Liver (tissue), 9 donors: ENCODE results near the gene ERFE. TPM values are rescaled to one million over a fixed set of nuclear protein-coding genes. Genes with fewer than 3 reads are reported as not detected.

Experiments
- DNase-seq: peaks from one replicate; pipeline ENCODE4 v3.0.0-alpha.2; 2017; ENCODE audit warnings: low spot score
- H3K27ac ChIP-seq, 2 donors: one replicate each; pipeline ENCODE4 v1.7.0; 2013; ENCODE audit warnings: inconsistent platforms in 2 of 2, low read length in 2 of 2, control low read depth in 1 of 2, low read depth in 1 of 2, mild to moderate bottlenecking in 1 of 2
- H3K27me3 ChIP-seq, 4 donors: one replicate each; pipeline versions ENCODE4 v1.6.1 to v1.7.0; 2013; ENCODE audit warnings: low read length in 3 of 4, inconsistent platforms in 1 of 4, mild to moderate bottlenecking in 1 of 4, moderate library complexity in 1 of 4; ENCODE audit not compliant: control insufficient read depth in 4 of 4, insufficient read depth in 4 of 4
- H3K36me3 ChIP-seq, 4 donors: one replicate each; pipeline versions ENCODE4 v1.6.1 to v1.7.0; 2013; ENCODE audit warnings: low read length in 3 of 4, mild to moderate bottlenecking in 3 of 4, low read depth in 1 of 4, moderate library complexity in 1 of 4; ENCODE audit not compliant: control insufficient read depth in 4 of 4, insufficient read depth in 3 of 4
- H3K4me1 ChIP-seq, 4 donors: one replicate each; pipeline versions ENCODE4 v1.6.1 to v1.7.0; 2013; ENCODE audit warnings: low read length in 3 of 4, mild to moderate bottlenecking in 3 of 4, moderate library complexity in 1 of 4; ENCODE audit not compliant: control insufficient read depth in 4 of 4, insufficient read depth in 4 of 4
- H3K4me3 ChIP-seq, 3 donors: one replicate each; pipeline versions ENCODE4 v1.6.1 to v1.7.0; 2013; ENCODE audit warnings: low read length in 3 of 3, control low read depth in 1 of 3, low read depth in 1 of 3, mild to moderate bottlenecking in 1 of 3
- H3K9ac ChIP-seq, 2 donors: one replicate each; pipeline ENCODE4 v1.7.0; 2013; ENCODE audit warnings: low read length in 2 of 2, mild to moderate bottlenecking in 2 of 2, moderate library complexity in 2 of 2, control low read depth in 1 of 2, low read depth in 1 of 2
- H3K9me3 ChIP-seq, 4 donors: one replicate each; pipeline versions ENCODE4 v1.6.1 to v1.7.0; 2013; ENCODE audit warnings: low read length in 3 of 4; ENCODE audit not compliant: control insufficient read depth in 4 of 4
- ATF3 ChIP-seq: IDR thresholded peaks from 2 replicates; pipeline ENCODE4 v1.6.1; 2016; ENCODE audit warnings: antibody characterized with exemption
- CTCF ChIP-seq: fragments of 150-350 bp; IDR thresholded peaks from 2 replicates; pipeline ENCODE4 v1.5.1; 2017; ENCODE audit warnings: improper control_type of control experiment, low read depth, low read length; ENCODE audit not compliant: missing input control
- EGR1 ChIP-seq, 2 donors: IDR thresholded peaks; 2 replicates each; pipeline ENCODE4 v1.6.1; 2016 to 2018; ENCODE audit warnings: antibody characterized with exemption in 2 of 2, low read depth in 2 of 2
- FOXA1 ChIP-seq: IDR thresholded peaks from 2 replicates; pipeline ENCODE4 v1.6.1; 2016; ENCODE audit warnings: antibody characterized with exemption
- FOXA2 ChIP-seq: IDR thresholded peaks from 2 replicates; pipeline ENCODE4 v1.6.1; 2016; ENCODE audit warnings: antibody characterized with exemption
- GABPA ChIP-seq, 2 donors: IDR thresholded peaks in 1 of 2; conservative IDR thresholded peaks in 1 of 2; 2 replicates each; pipeline ENCODE4 v1.6.1; 2016; ENCODE audit warnings: antibody characterized with exemption in 2 of 2, mild to moderate bottlenecking in 1 of 2, moderate library complexity in 1 of 2
- HNF4A ChIP-seq, 2 donors: conservative IDR thresholded peaks; 2 replicates each; pipeline ENCODE4 v1.6.1; 2016; ENCODE audit warnings: antibody characterized with exemption in 2 of 2, mild to moderate bottlenecking in 2 of 2
- HNF4G ChIP-seq: IDR thresholded peaks from 2 replicates; pipeline ENCODE4 v1.6.1; 2016; ENCODE audit warnings: antibody characterized with exemption
- JUND ChIP-seq, 2 donors: IDR thresholded peaks; 2 replicates each; pipeline ENCODE4 v1.6.1; 2016; ENCODE audit warnings: antibody characterized with exemption in 2 of 2
- MAX ChIP-seq: IDR thresholded peaks from 2 replicates; pipeline ENCODE4 v1.6.1; 2016; ENCODE audit warnings: antibody characterized with exemption
- NR2F2 ChIP-seq: IDR thresholded peaks from 2 replicates; pipeline ENCODE4 v1.6.1; 2016; ENCODE audit warnings: antibody characterized with exemption
- RAD21 ChIP-seq, 2 donors: IDR thresholded peaks; 2 replicates each; pipeline ENCODE4 v1.6.1; 2016; ENCODE audit warnings: antibody characterized with exemption in 2 of 2, mild to moderate bottlenecking in 2 of 2
- RXRA ChIP-seq, 2 donors: IDR thresholded peaks; 2 replicates each; pipeline ENCODE4 v1.6.1; 2017 to 2018; ENCODE audit warnings: antibody characterized with exemption in 2 of 2, mild to moderate bottlenecking in 1 of 2
- SP1 ChIP-seq: IDR thresholded peaks from 2 replicates; pipeline ENCODE4 v1.6.1; 2018; ENCODE audit warnings: antibody characterized with exemption, mild to moderate bottlenecking
- TAF1 ChIP-seq: conservative IDR thresholded peaks from 2 replicates; pipeline ENCODE4 v1.6.1; 2016; ENCODE audit warnings: antibody characterized with exemption, mild to moderate bottlenecking
- YY1 ChIP-seq: IDR thresholded peaks from 2 replicates; pipeline ENCODE4 v1.6.1; 2016; ENCODE audit warnings: antibody characterized with exemption, mild to moderate bottlenecking
- ZBTB33 ChIP-seq: IDR thresholded peaks from 2 replicates; pipeline ENCODE4 v1.6.1; 2016; ENCODE audit warnings: antibody characterized with exemption
- WGBS: extraction: QIAGEN DNeasy Blood & Tissue Kit; methylation state at CpG from one replicate; pipeline ENCODE4 v1.1.7; 2013; 5-methylcytosine and 5-hydroxymethylcytosine counted together
- polyA plus RNA-seq, 2 donors: library from polyadenylated mRNA; stranded (reverse) in 1 of 2; unstranded in 1 of 2; fragments of 200-250 nt in 1 of 2; fragments of >200 nt in 1 of 2; fragmentation: Nextera tagmentation in 1 of 2; extraction: Ambion mirVana in 1 of 2; gene quantifications; one replicate each; pipeline versions ENCODE4 v1.2.1 to v1.2.3, GENCODE V29; 2013 to 2015
- total RNA-seq, 2 donors: library from RNA; depleted of rRNA; stranded (reverse); fragments of >200 nt; gene quantifications; one replicate each; pipeline ENCODE4 v1.2.3, GENCODE V29; 2014
- TF ChIP-seq, protein P1 (sequence below): IDR thresholded peaks from 2 replicates; pipeline ENCODE4 v1.6.1; 2016; ENCODE audit warnings: antibody characterized with exemption, mild to moderate bottlenecking
- donor health status: healthy.
- donor health status: healthy.
- donor health status: healthy.
- donor health status: healthy.
- donor health status: healthy.

ERFE gene
- total and polyA plus RNA-seq, 4 donors: 0.17 to 14.0 TPM; not detected in 2

DNA sequence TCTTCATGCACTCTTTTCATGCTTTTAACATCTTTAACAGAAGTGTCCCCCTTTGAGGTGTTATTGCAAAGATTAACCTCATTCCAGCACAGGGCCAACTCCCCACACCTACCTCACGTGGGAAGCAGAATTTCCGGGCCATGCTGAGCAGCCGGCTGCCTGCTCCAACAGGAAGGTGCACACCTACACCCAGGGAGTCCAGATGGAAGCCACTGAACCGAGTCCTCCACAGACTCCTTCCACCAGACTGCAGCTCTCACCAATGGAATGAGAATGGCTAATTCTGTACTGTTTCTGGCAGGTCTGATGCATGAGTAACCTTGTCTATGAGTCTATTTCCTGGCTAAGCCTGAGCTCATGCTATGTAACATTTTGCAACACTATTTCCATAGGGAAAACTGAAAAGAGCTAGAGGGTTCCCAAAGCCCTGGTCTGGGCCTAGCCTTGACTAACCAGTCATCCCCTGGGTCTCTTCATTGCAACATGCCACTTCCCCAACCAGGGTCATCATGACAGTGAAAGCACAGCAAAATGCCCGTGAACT lies 11.0 kb downstream of the ERFE start:
- peak overlapping the region; percentile 60 to 87 for H3K27ac ChIP-seq
- peaks cover 7 to 14% (median 11%) of the 10 kb centered on the region in 4 donors for H3K4me1 ChIP-seq
- no peaks in the 10 kb centered on the region for H3K27me3 ChIP-seq
- no peak for DNase-seq
- H3K9me3 ChIP-seq: no peaks in the 10 kb centered on the region
- peaks cover 0 to 38% (median 15%) of the 10 kb centered on the region in 4 donors for H3K36me3 ChIP-seq
- TF ChIP-seq FOXA2: no peak
- TF ChIP-seq MAX: no peak
- TF ChIP-seq SP1: peak; percentile 41
- no peak for TF ChIP-seq CTCF
- TF ChIP-seq YY1: no peak
- no peak for TF ChIP-seq ZBTB33
- TF ChIP-seq, protein P1, sequence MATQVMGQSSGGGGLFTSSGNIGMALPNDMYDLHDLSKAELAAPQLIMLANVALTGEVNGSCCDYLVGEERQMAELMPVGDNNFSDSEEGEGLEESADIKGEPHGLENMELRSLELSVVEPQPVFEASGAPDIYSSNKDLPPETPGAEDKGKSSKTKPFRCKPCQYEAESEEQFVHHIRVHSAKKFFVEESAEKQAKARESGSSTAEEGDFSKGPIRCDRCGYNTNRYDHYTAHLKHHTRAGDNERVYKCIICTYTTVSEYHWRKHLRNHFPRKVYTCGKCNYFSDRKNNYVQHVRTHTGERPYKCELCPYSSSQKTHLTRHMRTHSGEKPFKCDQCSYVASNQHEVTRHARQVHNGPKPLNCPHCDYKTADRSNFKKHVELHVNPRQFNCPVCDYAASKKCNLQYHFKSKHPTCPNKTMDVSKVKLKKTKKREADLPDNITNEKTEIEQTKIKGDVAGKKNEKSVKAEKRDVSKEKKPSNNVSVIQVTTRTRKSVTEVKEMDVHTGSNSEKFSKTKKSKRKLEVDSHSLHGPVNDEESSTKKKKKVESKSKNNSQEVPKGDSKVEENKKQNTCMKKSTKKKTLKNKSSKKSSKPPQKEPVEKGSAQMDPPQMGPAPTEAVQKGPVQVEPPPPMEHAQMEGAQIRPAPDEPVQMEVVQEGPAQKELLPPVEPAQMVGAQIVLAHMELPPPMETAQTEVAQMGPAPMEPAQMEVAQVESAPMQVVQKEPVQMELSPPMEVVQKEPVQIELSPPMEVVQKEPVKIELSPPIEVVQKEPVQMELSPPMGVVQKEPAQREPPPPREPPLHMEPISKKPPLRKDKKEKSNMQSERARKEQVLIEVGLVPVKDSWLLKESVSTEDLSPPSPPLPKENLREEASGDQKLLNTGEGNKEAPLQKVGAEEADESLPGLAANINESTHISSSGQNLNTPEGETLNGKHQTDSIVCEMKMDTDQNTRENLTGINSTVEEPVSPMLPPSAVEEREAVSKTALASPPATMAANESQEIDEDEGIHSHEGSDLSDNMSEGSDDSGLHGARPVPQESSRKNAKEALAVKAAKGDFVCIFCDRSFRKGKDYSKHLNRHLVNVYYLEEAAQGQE: no peak
- no peak for TF ChIP-seq JUND (IDR thresholded peaks at IDR 0.05)
- peak in 1 of 2 donors; percentile 19 for TF ChIP-seq HNF4A (conservative IDR thresholded peaks at IDR 0.05)
- TF ChIP-seq EGR1 (IDR thresholded peaks at IDR 0.05; ENCODE audit: low read depth in 2 of 2): no peak
- TF ChIP-seq RAD21 (IDR thresholded peaks at IDR 0.05): no peak
- no peak for TF ChIP-seq TAF1
- TF ChIP-seq GABPA (IDR thresholded peaks at IDR 0.05 in 1 of 2, conservative IDR thresholded peaks at IDR 0.05 in 1 of 2): peak in 1 of 2 donors; percentile 36
- TF ChIP-seq ATF3: no peak
- TF ChIP-seq HNF4G: no peak
- no peak for TF ChIP-seq FOXA1
- TF ChIP-seq RXRA (IDR thresholded peaks at IDR 0.05): peak in 1 of 2 donors; percentile 9
- no peak for TF ChIP-seq NR2F2
- H3K9ac ChIP-seq: no peak overlapping the region
- 46% methylated on average over 5 of the region's 5 CpGs for WGBS
- no peak overlapping the region for H3K4me3 ChIP-seq
